Measurements from ENCODE around the gene RHOXF2B.
"Not testable (repeated sequence)": the region's sequence is repeated elsewhere in the genome, so short reads cannot be mapped to it uniquely, and the experiment has no call there.

Gene RHOXF2B

GRCh38 chrX:120077590-120077989 lies at the start of gene RHOXF2B:
TSS of gene RHOXF2B (minus strand) at chrX:120077690. CDS start at chrX:120077552, 138 bp downstream.
- DNase-seq: not testable (repeated sequence)

DNA sequence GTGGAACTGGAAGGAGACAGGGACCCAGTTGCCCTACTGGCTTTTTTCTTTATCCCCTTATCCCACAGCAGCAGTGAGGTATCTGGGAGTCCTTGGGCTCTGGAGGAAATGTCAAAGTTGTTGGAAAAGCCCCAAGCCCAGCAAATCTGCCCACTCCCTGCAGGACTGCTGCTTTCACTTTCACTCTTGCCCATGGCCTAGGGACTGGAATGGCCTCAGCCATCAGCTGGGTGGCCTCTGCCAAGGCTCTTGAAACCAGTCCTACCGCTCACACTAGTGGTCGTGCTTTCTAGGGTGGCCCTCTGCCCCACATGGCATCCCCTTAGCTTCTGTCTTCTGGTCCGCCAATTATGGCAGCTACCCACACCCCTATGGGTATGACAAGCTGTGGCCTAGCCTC lies 48.0 kb upstream of the RHOXF2B start:
- no peak for DNase-seq

GRCh38 chrX:120120223-120120622 lies 42.7 kb upstream of the RHOXF2B start:
- DNase-seq: no peak

GRCh38 chrX:120115438-120115963 lies 38.0 kb upstream of the RHOXF2B start, which contains the start of gene RHOXF1:
TSS of gene RHOXF1 (minus strand) at chrX:120115913. CDS start at chrX:120115862, 51 bp downstream.
- no peak for DNase-seq

GRCh38 chrX:120111611-120112010 lies 34.1 kb upstream of the RHOXF2B start:
- DNase-seq: no peak

DNA sequence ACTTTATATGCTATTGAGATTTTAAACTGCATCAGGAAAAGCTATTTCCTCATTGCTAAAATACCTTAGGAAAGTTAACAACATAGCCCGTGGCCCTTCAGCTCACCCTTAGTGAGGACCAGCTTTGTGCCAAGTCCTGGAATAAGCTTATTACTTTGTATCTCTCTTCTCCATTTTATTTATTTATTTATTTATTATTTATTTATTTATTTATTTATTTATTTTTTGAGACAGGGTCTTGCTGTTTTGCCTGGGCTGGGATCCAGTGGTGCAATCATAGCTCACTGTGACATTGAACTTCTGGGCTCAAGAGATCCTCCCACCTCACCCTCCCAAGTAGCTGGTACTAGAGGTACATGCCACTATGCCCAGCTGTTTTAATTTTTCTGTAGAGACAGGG lies 31.9 kb upstream of the RHOXF2B start:
- DNase-seq: no peak

DNA sequence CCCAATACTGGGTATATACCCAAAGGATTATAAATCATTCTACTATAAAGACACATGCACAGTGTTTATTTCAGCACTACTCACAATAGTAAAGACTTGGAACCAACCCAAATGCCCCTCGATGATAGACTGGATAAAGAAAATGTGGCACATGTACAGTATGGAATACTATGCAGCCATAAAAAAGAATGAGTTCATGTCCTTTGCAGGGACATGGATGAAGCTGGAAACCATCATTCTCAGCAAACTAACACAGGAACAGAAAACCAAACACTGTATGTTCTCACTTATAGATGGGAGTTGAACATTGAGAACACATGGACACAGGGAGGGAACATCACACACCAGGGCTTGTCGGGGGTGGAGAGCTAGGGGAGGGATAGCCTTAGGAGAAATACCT lies 27.2 kb upstream of the RHOXF2B start:
- not testable (repeated sequence) for DNase-seq

- not testable (repeated sequence) for DNase-seq
Observed at GRCh38 chrX:120101057-120101456, 23.6 kb upstream of the RHOXF2B start.

- peak; percentile 25 to 34 for DNase-seq
Observed at GRCh38 chrX:120090208-120090607, 12.7 kb upstream of the RHOXF2B start.

DNA sequence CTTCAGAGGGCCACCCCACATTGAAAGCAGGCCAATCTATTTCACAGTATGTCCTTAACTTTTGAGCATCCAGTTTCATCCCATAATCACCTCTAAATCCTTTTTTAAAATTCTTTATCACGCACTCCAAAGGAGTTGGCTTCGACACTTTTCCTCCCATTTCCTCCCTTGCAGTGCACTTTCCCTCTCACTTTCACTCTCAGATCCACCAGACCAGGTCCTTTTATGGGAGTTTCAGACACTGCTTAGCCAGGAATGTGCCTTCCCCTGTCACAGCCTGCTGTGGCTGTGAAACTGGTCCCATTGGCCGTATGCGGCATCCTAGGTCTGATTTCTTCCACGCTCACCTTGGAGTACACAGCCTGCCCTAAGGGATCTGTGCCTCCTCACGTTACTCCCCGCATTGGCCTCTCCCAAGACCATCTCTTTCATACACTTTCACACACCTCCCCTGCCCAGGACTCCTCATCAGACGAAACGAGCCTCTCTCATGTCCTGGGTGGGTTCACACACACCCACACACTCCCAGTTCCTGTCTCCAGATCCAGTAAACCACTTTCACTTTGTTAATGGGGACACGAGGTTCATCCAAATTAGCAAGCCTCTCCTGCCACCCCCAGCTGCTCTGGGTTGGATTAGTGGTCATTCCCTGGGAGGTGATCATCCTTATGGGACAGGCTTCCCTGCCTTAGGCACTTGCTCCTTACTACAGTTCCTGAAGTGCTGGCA lies 10.0 kb upstream of the RHOXF2B start:
- DNase-seq: no peak

DNA sequence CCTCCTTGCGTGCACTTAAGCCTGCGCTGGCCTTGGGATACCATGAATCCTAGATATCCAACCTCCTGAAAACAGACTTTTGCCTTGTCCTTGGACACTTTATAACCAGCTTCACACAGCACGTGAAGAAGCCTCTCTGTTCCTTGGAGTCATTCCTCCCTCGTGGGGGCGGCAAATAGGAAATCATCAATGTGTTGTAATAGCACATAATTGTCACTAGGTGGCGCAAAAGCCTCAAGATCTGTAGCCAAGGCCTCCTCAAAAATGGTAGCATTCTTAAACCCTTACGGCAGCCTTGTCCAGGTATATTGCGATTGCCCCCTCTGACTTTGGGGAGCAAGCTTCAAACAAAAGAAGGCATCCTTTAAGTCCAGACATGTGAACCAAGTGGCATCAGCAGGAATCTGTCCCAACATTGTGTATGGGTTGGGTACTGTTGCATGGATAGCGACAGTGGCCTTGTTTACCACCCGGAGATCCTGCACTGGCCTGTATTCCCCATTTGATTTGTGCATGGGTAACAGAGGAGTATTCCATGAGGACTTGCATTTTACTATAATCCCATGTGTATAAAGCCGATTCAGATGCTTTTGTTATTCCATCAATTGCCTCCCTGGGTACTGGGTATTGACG lies 8.2 kb upstream of the RHOXF2B start:
- DNase-seq: not testable (repeated sequence)

- not testable (repeated sequence) for DNase-seq
Observed at GRCh38 chrX:120066169-120066568, 11.3 kb downstream of the RHOXF2B start.

DNA sequence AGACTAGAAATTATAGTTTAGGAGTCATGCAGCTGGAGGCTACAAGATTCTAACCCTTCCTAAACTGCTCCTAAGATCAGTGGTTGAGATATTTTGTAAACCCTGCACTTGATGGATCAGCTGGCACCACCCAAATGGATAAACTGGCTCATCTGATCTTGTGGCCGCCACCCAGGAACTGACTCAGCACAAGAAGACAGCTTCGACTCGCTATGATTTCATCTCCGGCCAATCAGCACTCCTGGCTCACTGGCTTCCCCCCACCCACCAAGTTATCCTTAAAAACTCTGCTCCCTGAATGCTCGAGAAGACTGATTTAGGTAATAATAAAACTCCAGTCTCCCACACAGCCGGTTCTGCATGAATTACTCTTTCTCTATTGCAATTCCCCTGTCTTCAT lies 34.8 kb downstream of the RHOXF2B start:
- DNase-seq: not testable (repeated sequence)

GRCh38 chrX:120042247-120042646 lies 35.2 kb downstream of the RHOXF2B start:
- DNase-seq: not testable (repeated sequence)

GRCh38 chrX:120040176-120040575 lies 37.3 kb downstream of the RHOXF2B start:
- DNase-seq: not testable (repeated sequence)

DNA sequence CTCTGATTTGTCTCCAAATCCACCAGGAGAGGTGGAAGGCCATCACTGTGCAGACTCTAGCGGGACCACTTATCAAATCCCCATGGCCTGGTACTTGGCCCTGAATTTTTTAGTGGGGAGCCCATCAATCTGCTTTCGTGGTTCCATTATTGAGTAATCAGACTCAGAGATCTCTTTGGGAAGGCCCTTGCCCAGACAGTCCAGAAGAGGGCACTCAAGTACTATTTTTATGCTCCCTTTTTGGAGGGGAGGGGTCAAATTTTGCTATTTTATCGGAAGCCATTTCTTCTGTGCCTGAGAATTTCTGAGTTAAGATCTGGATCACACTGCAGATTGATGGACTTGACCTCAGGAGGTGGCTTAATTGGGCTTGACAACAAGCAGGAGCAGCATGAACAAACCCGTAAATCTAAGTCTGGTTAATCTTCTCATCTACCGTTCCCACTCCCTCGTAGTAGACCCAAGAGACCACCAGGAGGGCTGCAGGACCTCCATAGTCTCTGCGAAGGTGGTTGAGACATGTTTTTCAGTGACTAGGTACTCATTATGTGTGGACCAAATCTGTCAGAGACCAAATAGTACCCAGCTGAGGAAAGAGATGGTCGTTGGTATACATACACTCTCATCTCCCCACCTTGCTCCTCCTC lies 38.3 kb downstream of the RHOXF2B start:
- DNase-seq: not testable (repeated sequence)

DNA sequence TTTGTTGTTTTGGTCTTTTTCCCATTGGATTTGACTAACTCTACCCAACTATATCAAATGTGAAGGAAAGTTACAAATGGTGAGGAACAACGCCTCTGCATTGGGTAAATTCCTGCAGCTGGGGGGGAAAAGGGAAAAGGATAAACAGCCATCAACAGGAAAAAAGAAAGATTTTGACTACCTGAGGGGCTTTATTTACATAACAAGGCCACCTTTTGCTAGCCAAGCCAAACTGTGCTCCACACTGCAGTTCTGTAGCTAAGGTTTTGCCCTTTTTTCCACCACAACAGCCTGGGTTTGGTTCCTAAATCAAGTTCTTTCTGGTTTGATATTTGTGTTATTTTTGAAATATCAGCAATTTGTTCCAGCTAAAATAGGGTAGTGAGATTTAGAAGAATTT lies 40.8 kb downstream of the RHOXF2B start:
- DNase-seq: no peak

DNA sequence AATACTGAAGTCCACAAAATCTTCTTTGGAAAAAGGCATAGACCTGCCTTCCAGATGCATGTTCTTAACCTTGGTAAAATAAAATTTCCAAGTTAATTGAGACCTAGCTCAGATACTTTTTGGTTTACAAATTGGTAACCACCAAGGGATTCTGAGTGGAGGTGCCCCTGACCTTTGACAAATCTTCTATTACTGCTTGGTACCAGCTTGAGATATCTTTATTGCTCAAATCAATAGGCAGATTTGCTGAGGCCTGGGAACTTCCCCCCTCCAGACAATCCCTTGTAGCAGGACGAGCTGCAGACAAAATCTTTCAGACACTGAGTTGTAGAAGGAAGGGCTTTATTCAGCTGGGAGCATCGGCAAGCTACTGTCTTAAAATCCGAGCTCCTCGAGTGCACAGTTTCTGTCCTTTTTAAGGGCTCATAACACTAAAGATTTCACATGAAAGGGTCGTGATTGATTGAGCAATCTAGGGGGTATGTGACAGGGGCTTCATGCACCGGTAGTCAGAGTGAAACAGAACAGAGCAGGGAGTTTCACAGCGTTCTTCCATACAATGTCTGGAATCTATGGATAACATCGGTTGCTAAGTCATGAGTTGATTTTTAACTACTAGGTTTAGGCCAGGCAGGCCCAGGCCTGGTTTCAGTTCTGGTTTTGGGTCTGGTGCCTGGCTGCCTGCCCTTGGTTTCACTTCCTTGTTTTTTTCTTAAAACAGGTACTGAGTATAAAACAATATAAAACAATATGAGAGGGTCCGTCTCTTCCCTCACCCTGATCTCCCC lies 41.8 kb downstream of the RHOXF2B start:
- DNase-seq: not testable (repeated sequence)

DNA sequence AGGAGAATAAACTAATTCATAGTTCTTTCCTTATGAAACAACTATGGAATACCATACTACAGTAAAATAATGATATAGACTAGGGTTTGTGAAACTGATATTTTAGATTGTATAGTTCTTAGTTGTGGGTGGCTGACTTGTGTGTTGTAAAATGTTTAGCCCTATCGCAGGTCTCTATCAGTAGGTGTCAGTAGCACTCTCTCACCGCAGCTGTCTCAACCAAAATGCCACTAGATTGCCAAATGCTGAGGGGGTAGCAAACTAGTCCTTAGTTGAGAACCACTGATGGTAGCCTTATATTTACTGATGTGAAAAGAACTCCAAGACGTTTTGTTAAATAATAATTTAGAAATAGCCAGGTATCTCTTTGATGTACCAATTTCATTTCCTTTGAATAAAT lies 48.1 kb downstream of the RHOXF2B start:
- peak; percentile 0 to 10 for DNase-seq

- no peak for DNase-seq
Observed at GRCh38 chrX:120023259-120023658, 54.2 kb downstream of the RHOXF2B start.

DNA sequence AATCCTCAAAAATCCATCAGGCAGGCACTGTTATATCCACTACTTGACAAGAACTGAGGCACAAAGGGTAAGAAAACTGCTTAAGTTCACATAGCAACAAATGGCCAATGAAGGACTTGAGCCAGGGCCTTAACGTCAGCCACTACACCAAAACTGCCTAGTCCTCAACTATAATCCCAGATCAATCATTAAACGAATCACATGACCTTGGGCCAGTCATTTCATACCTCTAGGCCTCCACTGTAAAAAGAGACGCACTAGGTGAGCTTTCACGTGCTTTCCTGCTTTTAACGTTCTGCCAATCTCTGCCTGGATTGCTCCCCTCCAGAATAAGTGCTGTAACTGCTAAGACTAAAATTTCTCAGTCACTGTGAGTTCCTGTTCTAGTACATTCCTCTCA lies 54.7 kb downstream of the RHOXF2B start:
- no peak for DNase-seq

Measured in Kasumi-1 (cell line).